ENCODE data around the gene SLC12A8.

Gene SLC12A8

DNA sequence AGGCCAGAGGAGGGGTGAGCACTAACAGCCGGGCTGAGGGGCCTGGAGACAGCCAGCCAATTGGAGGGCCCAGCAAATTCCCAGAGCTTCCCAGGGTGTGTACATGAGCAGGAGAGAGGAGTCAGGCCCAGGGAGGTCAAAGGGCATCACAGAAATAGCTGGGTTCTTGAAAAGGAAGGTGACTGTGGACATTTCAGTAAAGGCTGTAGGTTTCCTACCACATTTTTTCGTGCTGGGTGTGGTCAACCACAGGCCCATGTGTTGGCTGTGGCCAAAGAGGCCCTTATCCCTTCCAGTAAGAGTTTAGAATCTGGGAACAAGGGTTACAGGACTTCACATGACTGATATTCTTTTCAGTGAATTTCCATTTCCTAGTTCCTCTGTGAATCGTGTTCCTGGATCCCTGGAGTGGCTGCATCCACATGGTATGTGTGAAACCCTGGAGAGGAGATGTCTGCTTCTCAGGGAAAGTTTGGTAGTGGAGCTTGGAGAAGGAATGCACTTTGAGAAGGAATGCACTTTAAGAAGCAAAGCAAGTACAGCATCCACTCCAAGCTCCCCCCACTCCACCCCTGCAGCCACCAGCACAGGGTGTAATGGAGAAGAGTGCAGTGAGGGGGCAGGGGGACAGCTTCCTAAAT lies 83.6 kb downstream of the SLC12A8 start:
- TF ChIP-seq, protein P1, sequence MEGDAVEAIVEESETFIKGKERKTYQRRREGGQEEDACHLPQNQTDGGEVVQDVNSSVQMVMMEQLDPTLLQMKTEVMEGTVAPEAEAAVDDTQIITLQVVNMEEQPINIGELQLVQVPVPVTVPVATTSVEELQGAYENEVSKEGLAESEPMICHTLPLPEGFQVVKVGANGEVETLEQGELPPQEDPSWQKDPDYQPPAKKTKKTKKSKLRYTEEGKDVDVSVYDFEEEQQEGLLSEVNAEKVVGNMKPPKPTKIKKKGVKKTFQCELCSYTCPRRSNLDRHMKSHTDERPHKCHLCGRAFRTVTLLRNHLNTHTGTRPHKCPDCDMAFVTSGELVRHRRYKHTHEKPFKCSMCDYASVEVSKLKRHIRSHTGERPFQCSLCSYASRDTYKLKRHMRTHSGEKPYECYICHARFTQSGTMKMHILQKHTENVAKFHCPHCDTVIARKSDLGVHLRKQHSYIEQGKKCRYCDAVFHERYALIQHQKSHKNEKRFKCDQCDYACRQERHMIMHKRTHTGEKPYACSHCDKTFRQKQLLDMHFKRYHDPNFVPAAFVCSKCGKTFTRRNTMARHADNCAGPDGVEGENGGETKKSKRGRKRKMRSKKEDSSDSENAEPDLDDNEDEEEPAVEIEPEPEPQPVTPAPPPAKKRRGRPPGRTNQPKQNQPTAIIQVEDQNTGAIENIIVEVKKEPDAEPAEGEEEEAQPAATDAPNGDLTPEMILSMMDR (IDR thresholded peaks at IDR 0.05; ENCODE audit: low read depth, low read length, missing control alignments) = no peak
- no peak overlapping the region for H3K4me3 ChIP-seq (replicated peaks; ENCODE audit: low read depth, low read length)
- DNase-seq (ENCODE audit: extremely low read depth, low read depth) = peak; percentile 87

DNA sequence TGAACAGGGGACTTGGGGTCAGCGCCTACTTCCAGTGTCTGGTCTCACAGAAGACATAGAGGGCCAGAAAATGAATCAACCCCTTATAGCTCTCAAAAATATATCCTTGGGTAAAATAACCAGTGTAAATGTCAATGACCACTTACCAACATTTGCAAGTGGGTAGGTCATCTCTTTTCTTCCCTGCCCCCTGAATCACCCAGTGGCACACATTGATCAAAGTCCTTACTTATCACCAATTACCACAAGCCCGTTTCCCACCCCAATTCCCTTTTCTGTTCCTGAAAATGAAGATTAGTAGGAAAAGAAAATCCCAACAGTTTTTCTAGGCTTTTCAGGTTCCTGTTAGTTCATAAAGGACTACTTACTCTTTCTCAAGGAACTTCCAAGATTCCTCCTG lies 86.2 kb downstream of the SLC12A8 start:
- TF ChIP-seq, protein P1 (IDR thresholded peaks at IDR 0.05; ENCODE audit: low read depth, low read length, missing control alignments) = no peak
- no peak for DNase-seq (ENCODE audit: extremely low read depth, low read depth)
- no peak overlapping the region for H3K4me3 ChIP-seq (replicated peaks; ENCODE audit: low read depth, low read length)

GRCh38 chr3:125125821-125126245 lies 86.7 kb downstream of the SLC12A8 start:
- TF ChIP-seq, protein P1 (IDR thresholded peaks at IDR 0.05; ENCODE audit: low read depth, low read length, missing control alignments) = no peak
- no peak for DNase-seq (ENCODE audit: extremely low read depth, low read depth)
- H3K4me3 ChIP-seq (replicated peaks; ENCODE audit: low read depth, low read length) = no peak overlapping the region

GRCh38 chr3:125123451-125124305 lies 88.9 kb downstream of the SLC12A8 start:
- DNase-seq (ENCODE audit: extremely low read depth, low read depth) = no peak
- H3K4me3 ChIP-seq (replicated peaks; ENCODE audit: low read depth, low read length) = no peak overlapping the region
- TF ChIP-seq, protein P1 (IDR thresholded peaks at IDR 0.05; ENCODE audit: low read depth, low read length, missing control alignments) = no peak

DNA sequence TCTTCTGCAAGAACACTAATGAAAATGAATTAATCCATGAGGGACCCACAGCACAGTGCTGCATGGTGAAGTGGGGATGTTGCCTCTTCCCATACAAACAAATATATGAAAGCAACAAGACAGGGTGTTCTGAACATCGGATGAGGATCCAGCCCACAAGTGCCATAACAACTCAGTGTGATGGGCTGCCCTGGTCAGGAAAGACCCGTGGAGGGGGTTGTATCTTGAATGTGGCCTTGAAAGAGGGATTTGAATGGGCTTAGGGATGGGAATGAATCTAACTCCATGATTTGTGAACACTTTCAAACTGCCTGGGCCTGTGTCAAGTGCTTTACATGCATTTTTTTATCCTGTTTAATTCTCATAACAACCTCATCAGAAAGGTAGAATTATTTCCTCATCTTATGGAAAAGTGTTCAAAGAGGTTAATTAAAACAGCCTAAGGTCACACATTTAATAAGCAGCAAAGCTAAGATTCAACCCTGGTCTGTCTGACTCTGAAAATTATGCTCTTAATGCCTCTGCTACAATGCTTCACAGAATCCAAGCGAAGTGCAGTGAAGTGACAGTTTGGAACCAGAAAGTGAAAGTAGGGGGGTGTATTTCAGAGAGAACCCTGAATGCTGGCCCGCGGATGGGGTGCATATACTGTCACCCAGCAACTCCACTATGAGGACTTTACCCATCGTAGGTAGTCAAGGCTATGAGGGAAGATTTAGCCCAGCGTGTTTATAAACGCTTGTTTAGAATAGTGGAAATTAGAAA lies 91.1 kb downstream of the SLC12A8 start:
- no peak overlapping the region for H3K4me3 ChIP-seq (replicated peaks; ENCODE audit: low read depth, low read length)
- no peak for DNase-seq (ENCODE audit: extremely low read depth, low read depth)
- TF ChIP-seq, protein P1 (IDR thresholded peaks at IDR 0.05; ENCODE audit: low read depth, low read length, missing control alignments) = no peak

DNA sequence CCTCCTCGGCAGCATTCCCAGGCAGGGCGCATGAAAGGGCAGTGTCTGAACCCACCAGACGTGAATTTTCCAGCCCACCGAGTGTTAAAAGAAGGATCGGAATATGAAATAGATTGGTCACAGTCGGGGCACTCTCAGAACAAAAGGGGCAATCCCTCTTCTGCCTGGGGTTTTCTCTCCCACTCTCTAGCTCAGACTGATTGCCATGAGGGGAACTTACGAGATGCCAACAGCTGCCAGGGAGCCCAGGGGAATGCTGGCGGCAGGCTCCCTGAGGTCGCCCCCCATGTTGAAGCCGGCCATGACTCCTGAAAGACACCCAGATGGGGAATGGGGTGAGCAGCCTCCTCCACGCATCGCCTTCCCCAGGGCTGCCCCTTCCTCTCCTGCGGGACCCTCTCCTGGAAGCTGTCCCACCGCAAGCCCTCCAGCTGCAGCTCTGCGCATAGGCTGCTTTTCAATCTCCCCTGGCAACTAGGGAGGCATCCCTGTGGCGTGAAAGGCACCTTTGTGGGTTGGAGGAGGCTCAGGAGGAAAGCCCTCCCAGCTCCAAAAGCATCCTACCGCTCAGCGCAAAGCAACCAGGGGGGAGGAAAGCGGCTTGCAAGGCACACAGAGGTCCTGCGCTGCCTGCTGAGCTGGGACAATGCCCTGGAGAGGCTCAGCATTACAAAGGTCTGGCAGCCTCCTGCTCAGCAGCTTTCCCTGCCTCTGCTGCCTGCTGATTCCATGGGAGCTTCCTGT lies 92.0 kb downstream of the SLC12A8 start:
- no peak overlapping the region for H3K4me3 ChIP-seq (replicated peaks; ENCODE audit: low read depth, low read length)
- no peak for DNase-seq (ENCODE audit: extremely low read depth, low read depth)
- TF ChIP-seq, protein P1 (IDR thresholded peaks at IDR 0.05; ENCODE audit: low read depth, low read length, missing control alignments) = no peak
